Colonic mucosa (tissue), 4 donors: Measurements from ENCODE around the gene SLC25A13. TPM values are rescaled to one million over a fixed set of nuclear protein-coding genes. Genes with fewer than 3 reads are reported as not detected.

Experiments
- DNase-seq: peaks from one replicate; pipeline ENCODE4 v3.0.0-alpha.2; 2020
- H3K27ac ChIP-seq: fragments of 200-600 bp; one replicate; pipeline ENCODE4 v1.8.0; 2021
- H3K27me3 ChIP-seq: fragments of 200-600 bp; one replicate; pipeline ENCODE4 v1.8.0; 2021
- H3K36me3 ChIP-seq: fragments of 200-600 bp; one replicate; pipeline ENCODE4 v1.8.0; 2021
- H3K4me1 ChIP-seq: fragments of 200-600 bp; one replicate; pipeline ENCODE4 v1.8.0; 2021; ENCODE audit warnings: mild to moderate bottlenecking
- H3K4me3 ChIP-seq: fragments of 200-600 bp; one replicate; pipeline ENCODE4 v1.8.0; 2021
- H3K9ac ChIP-seq, 2 donors: one replicate each; pipeline ENCODE4 v1.7.0; 2013; ENCODE audit warnings: control low read depth in 2 of 2, low read depth in 2 of 2, low read length in 2 of 2
- H3K9me3 ChIP-seq: fragments of 200-600 bp; one replicate; pipeline ENCODE4 v1.8.0; 2021
- intact Hi-C: fragments of 100-400 bp; cut with DNase I; formaldehyde crosslinking; loops from one replicate; pipeline ENCODE4 v1.14.1; 2022
- microRNA-seq: library from miRNA; unstranded; fragments of <30 nt; microRNA quantifications from one replicate; pipeline ENCODE4, GENCODE V29; 2019
- total RNA-seq, 2 donors: library from RNA; stranded (reverse); fragmentation: NEBNext Ultra II Directional in 1 of 2; extraction: Animal tissue kit (Norgen Biotek cat#: 25700) in 1 of 2; gene quantifications; one replicate each; pipeline ENCODE4 v1.2.1, GENCODE V29; 2021
- TF ChIP-seq, protein P1 (sequence below): fragments of 200-600 bp; IDR thresholded peaks from one replicate; pipeline ENCODE4 v1.8.0; 2022; ENCODE audit warnings: antibody characterized with exemption, mild to moderate bottlenecking
- donor health status: healthy.
- donor health status: DM: no; HTN: no; CAD: no.
- donor health status: DM: no; HTN: no; CAD: no.

The SLC25A13 gene
- total RNA-seq, 2 donors from 2014 or later = 36.4 to 45.2 TPM

DNA sequence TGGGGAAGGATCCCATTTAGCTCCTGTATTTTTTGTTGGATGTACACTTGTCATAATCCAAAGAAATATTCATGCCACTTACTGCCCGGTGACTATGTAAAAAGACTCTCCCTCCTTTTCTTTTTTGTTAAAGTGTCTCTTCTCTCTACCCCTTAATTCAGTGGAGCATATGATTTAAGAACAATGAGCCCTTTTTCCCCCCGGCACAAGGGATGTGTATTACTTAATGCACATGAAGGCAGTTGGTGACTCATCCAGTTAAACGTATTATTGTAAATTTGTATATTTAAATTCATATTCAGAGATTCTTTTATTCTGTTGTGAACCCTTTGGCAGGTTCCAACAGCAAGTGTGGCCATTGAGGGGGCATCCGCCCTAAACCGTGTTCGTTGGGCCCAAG lies 241.9 kb downstream of the SLC25A13 start:
- DNase-seq = no peak
- TF ChIP-seq, protein P1, sequence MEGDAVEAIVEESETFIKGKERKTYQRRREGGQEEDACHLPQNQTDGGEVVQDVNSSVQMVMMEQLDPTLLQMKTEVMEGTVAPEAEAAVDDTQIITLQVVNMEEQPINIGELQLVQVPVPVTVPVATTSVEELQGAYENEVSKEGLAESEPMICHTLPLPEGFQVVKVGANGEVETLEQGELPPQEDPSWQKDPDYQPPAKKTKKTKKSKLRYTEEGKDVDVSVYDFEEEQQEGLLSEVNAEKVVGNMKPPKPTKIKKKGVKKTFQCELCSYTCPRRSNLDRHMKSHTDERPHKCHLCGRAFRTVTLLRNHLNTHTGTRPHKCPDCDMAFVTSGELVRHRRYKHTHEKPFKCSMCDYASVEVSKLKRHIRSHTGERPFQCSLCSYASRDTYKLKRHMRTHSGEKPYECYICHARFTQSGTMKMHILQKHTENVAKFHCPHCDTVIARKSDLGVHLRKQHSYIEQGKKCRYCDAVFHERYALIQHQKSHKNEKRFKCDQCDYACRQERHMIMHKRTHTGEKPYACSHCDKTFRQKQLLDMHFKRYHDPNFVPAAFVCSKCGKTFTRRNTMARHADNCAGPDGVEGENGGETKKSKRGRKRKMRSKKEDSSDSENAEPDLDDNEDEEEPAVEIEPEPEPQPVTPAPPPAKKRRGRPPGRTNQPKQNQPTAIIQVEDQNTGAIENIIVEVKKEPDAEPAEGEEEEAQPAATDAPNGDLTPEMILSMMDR = no peak
- Histone ChIP-seq H3K27me3 (peaks cover 9% of the 10 kb centered on the region), H3K4me1 (no peaks in the 10 kb centered on the region), H3K9ac (no peak overlapping the region), H3K4me3 (no peak overlapping the region), H3K27ac (no peak overlapping the region), H3K36me3 (no peaks in the 10 kb centered on the region), H3K9me3 (no peaks in the 10 kb centered on the region)
- intact Hi-C loops = no loop called here

DNA sequence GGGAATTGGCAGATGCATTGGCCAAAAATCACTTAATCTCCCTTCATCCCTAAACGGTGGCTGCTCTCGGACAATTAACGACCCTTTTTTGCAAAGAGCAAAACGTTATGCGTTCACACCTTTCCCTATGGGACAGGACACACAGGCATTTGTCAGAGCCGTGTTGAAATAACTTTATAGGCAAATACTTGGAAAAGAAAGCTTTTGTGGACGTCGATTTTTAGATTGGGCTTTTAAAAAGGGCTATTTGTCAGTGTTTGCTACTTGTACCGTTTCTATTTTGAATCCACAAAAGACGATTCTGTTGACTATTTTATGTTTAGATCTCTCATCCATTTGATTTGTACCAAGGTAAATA lies 245.6 kb downstream of the SLC25A13 start:
- Histone ChIP-seq H3K27me3 (peaks cover 9% of the 10 kb centered on the region), H3K9ac (no peak overlapping the region), H3K4me3 (peak overlapping the region; percentile 42), H3K36me3 (no peaks in the 10 kb centered on the region), H3K27ac (no peak overlapping the region), H3K4me1 (no peaks in the 10 kb centered on the region), H3K9me3 (no peaks in the 10 kb centered on the region)
- DNase-seq = no peak
- TF ChIP-seq, protein P1 = no peak
- intact Hi-C loops = no loop called here

DNA sequence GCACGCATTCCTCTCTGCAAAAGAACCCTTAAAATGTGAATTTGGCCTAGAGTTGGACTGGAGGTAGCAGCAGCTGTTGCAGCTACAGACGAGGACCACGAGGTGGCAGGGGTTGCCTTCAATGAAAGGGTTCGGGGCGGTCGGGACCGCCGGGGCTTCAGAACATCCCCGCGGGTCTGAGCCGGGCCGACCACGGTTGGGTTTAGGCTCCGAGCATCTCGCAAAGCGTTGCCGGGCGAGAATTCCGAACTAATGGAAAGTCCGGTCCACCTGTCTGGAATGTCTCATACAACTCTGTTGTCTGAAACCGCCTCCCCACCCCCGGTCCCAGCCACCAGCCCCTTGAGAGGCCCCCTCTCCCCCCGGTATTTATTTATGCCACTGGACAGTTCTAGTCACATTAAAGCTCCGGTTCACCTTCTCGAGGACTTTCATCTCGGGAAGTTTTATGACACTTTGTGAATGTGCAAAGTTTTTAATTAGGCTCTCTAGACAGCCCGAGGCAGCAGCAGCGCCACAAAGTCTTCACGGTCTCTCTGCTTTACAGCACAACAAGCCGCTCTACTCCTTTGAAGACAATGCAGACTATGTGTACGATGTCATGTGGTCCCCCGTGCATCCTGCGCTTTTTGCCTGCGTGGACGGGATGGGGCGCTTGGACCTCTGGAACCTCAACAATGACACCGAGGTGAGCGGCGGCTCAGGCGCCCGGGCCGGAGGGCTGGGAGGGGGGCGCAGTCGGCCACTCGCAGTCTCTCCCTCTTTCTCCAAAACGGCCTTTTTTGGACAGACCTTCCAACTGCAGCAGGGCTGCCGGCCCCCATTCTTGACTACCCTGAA lies 246.2 kb downstream of the SLC25A13 start:
- H3K27me3 ChIP-seq = peaks cover 9% of the 10 kb centered on the region
- H3K36me3 ChIP-seq = no peaks in the 10 kb centered on the region
- no peaks in the 10 kb centered on the region for H3K9me3 ChIP-seq
- H3K4me3 ChIP-seq = peak overlapping the region; percentile 42
- no peaks in the 10 kb centered on the region for H3K4me1 ChIP-seq
- intact Hi-C loops = no loop called here
- DNase-seq = peak; percentile 57
- TF ChIP-seq, protein P1 = peak; percentile 71
- no peak overlapping the region for H3K9ac ChIP-seq
- no peak overlapping the region for H3K27ac ChIP-seq

DNA sequence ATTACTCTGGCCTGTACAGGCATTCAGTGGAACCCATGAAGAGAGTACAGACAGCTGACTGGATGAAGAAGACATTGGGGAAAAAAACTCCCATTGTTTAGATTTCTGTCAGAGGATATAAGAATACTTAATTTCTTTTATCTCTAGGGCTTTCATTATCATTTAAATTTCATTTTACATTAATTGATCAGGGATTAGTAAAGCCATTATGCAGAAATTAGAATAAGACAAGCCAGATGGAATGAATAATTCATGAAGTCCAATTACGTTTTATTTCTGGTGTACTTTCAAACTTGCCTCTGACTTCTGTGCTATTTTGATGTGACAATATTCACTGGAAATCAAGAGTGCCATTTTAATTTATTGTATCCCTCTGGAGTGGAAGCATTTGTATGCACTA lies 247.0 kb downstream of the SLC25A13 start:
- no peak overlapping the region for H3K27ac ChIP-seq
- H3K9ac ChIP-seq = no peak overlapping the region
- DNase-seq = no peak
- intact Hi-C loops = loop anchor here (5.0 kb wide), 1 partner anchor 952 kb away; no protein-coding TSS in a partner anchor
- no peak overlapping the region for H3K4me3 ChIP-seq
- H3K27me3 ChIP-seq = peaks cover 9% of the 10 kb centered on the region
- H3K4me1 ChIP-seq = no peaks in the 10 kb centered on the region
- H3K9me3 ChIP-seq = no peaks in the 10 kb centered on the region
- no peaks in the 10 kb centered on the region for H3K36me3 ChIP-seq
- TF ChIP-seq, protein P1 = no peak

Small RNA genes within 50 kb of the gene (microRNA-seq; reads per million reads assigned to microRNA genes)
- gene MIR591 = not detected
